SK-N-SH (cell line): ENCODE data around the gene ATP1A1. TPM values are rescaled to one million over a fixed set of nuclear protein-coding genes. Genes with fewer than 3 reads are reported as not detected.

Source experiments
- CTCF ChIA-PET: fragments of 300-600, 350-600 bp; formaldehyde crosslinking; extraction: SDS; loops from one replicate; lab custom pipeline; 2021; lab: Yijun Ruan, JAX
- POLR2A ChIA-PET: fragments of 350-600 bp; sonication (Branson Sonifier 250); formaldehyde crosslinking; extraction: SDS; loops from one replicate; lab custom pipeline; 2020; ENCODE audit warnings: antibody characterized with exemption, inconsistent platforms; lab: Yijun Ruan, JAX
- DNase-seq: peaks from one replicate; pipeline ENCODE4 v3.0.0; 2012
- H2AFZ ChIP-seq: fragments of 200-600 bp; sonication (generic); 2 replicates; pipeline ENCODE4 v1.8.1; 2016; ENCODE audit warnings: antibody characterized with exemption, mild to moderate bottlenecking, low read depth
- H3F3A ChIP-seq: fragments of 200-600 bp; sonication (generic); replicated peaks from 2 replicates; pipeline ENCODE3; 2016; ENCODE audit warnings: antibody characterized with exemption, mild to moderate bottlenecking; ENCODE audit not compliant: insufficient read depth
- H3K27ac ChIP-seq, 2 experiments: fragments of 200-500 bp in 1 of 2; fragments of 200-600 bp in 1 of 2; sonication (Bioruptor generic) in 1 of 2; sonication (generic), shearing (Covaris generic) in 1 of 2; 2 replicates each; pipeline versions ENCODE4 v1.5.1 to v1.6.1; 2014 to 2016; ENCODE audit warnings: low read depth in 2 of 2, inconsistent platforms in 1 of 2, low read length in 1 of 2, mild to moderate bottlenecking in 1 of 2, mixed read lengths in 1 of 2
- H3K27me3 ChIP-seq: fragments of 200-600 bp; sonication (generic), shearing (Covaris generic); 2 replicates; pipeline ENCODE4 v1.6.1; 2016; ENCODE audit warnings: mixed run types; ENCODE audit not compliant: insufficient read depth
- H3K36me3 ChIP-seq, 2 experiments: fragments of 200-500 bp in 1 of 2; fragments of 200-600 bp in 1 of 2; sonication (Bioruptor generic) in 1 of 2; sonication (generic) in 1 of 2; replicated peaks in 1 of 2; 2 replicates each; pipeline versions ENCODE3 to v1.5.1; 2014 to 2016; ENCODE audit warnings: low read length in 1 of 2, mild to moderate bottlenecking in 1 of 2; ENCODE audit not compliant: insufficient read depth in 2 of 2, control insufficient read depth in 1 of 2
- H3K4me1 ChIP-seq, 2 experiments: fragments of 200-500 bp in 1 of 2; fragments of 200-600 bp in 1 of 2; sonication (Bioruptor generic) in 1 of 2; sonication (generic), shearing (Covaris generic) in 1 of 2; 2 replicates each; pipeline versions ENCODE4 v1.5.1 to v1.6.1; 2014 to 2016; ENCODE audit warnings: low read depth in 1 of 2, low read length in 1 of 2, mixed run types in 1 of 2; ENCODE audit not compliant: insufficient read depth in 2 of 2, control insufficient read depth in 1 of 2
- H3K4me2 ChIP-seq: fragments of 200-600 bp; sonication (generic), shearing (Covaris generic); 2 replicates; pipeline ENCODE4 v1.6.1; 2017; ENCODE audit warnings: mixed run types
- H3K4me3 ChIP-seq, 2 experiments: fragments of 200-500 bp in 1 of 2; fragments of 200-600 bp in 1 of 2; sonication (Bioruptor generic) in 1 of 2; sonication (generic), shearing (Covaris generic) in 1 of 2; 2 replicates each; pipeline versions ENCODE4 v1.5.1 to v1.8.1; 2014 to 2016; ENCODE audit warnings: low read depth in 2 of 2, inconsistent platforms in 1 of 2, low read length in 1 of 2, mild to moderate bottlenecking in 1 of 2, mixed read lengths in 1 of 2, moderate library complexity in 1 of 2
- H3K79me2 ChIP-seq: fragments of 200-600 bp; sonication (generic); 2 replicates; pipeline ENCODE4 v1.8.1; 2017; ENCODE audit warnings: mild to moderate bottlenecking; ENCODE audit not compliant: insufficient read depth
- H3K9ac ChIP-seq: fragments of 200-600 bp; sonication (generic); 2 replicates; pipeline ENCODE4 v1.6.1; 2017; ENCODE audit warnings: mixed run types
- H3K9me2 ChIP-seq: fragments of 200-600 bp; sonication (generic); 2 replicates; pipeline ENCODE4 v1.6.1; 2017; ENCODE audit warnings: mixed run types
- H3K9me3 ChIP-seq: fragments of 200-600 bp; sonication (generic); 2 replicates; pipeline ENCODE4 v1.6.1; 2017; ENCODE audit warnings: mixed run types, mild to moderate bottlenecking, moderate library complexity
- H4K20me1 ChIP-seq: fragments of 200-600 bp; sonication (generic); 2 replicates; pipeline ENCODE4 v1.6.1; 2017; ENCODE audit warnings: mild to moderate bottlenecking, mixed run types; ENCODE audit not compliant: insufficient read depth
- ELF1 ChIP-seq: IDR thresholded peaks from 2 replicates; pipeline ENCODE4 v1.4.0; 2012
- EZH2phosphoT487 ChIP-seq: fragments of 200-600 bp; sonication (generic); IDR thresholded peaks from 2 replicates; pipeline ENCODE4 v1.6.1; 2017; ENCODE audit warnings: low read depth, mixed run types, mild to moderate bottlenecking, antibody characterized with exemption, moderate library complexity, borderline replicate concordance
- FOSL2 ChIP-seq: IDR thresholded peaks from 2 replicates; pipeline ENCODE4 v1.4.0; 2012; ENCODE audit warnings: low read depth, mild to moderate bottlenecking, moderate library complexity, borderline replicate concordance
- MEF2A ChIP-seq: IDR thresholded peaks from 2 replicates; pipeline ENCODE4 v1.4.0; 2012; ENCODE audit warnings: low read depth, borderline replicate concordance
- MXI1 ChIP-seq: IDR thresholded peaks from 2 replicates; pipeline ENCODE4 v1.6.1; 2012; ENCODE audit warnings: mild to moderate bottlenecking, low read depth, low read length, improper control_type of control experiment
- NFIC ChIP-seq: IDR thresholded peaks from 2 replicates; pipeline ENCODE4 v1.4.0; 2012; ENCODE audit warnings: borderline replicate concordance
- NRF1 ChIP-seq: IDR thresholded peaks from 2 replicates; pipeline ENCODE4 v1.6.1; 2012; ENCODE audit warnings: low read depth, mild to moderate bottlenecking, low read length
- POLR2AphosphoS5 ChIP-seq: IDR thresholded peaks from 2 replicates; pipeline ENCODE4 v1.6.1; 2012; ENCODE audit warnings: low read depth, low read length
- RAD21 ChIP-seq: IDR thresholded peaks from 2 replicates; pipeline ENCODE4 v1.6.1; 2012; ENCODE audit warnings: mild to moderate bottlenecking, low read length
- RCOR1 ChIP-seq: fragments of 150-350 bp; IDR thresholded peaks from 2 replicates; pipeline ENCODE4 v1.6.1; 2017; ENCODE audit warnings: antibody characterized with exemption, low read length
- RXRA ChIP-seq: IDR thresholded peaks from 2 replicates; pipeline ENCODE4 v1.4.0; 2012; ENCODE audit warnings: low read depth, mild to moderate bottlenecking, borderline replicate concordance
- TCF12 ChIP-seq: IDR thresholded peaks from 2 replicates; pipeline ENCODE4 v1.4.0; 2012
- TEAD4 ChIP-seq: IDR thresholded peaks from 2 replicates; pipeline ENCODE4 v1.4.0; 2012; ENCODE audit warnings: mild to moderate bottlenecking, borderline replicate concordance; ENCODE audit not compliant: insufficient read depth
- WGBS: methylation state at CpG from one replicate; pipeline ENCODE4 v1.1.6; 2017; ENCODE audit warnings: low lambda C conversion rate; 5-methylcytosine and 5-hydroxymethylcytosine counted together
- polyA plus RNA-seq, 3 experiments: library from polyadenylated mRNA; depleted of rRNA; stranded (reverse); fragments of >200 nt; gene quantifications; 2 replicates each; pipeline ENCODE4 v1.2.3, GENCODE V29; 2012
- TF ChIP-seq, protein P1 (sequence below): IDR thresholded peaks from 2 replicates; pipeline ENCODE4; 2012
- TF ChIP-seq, protein P2 (sequence below): fragments of 150-350 bp; IDR thresholded peaks from 2 replicates; pipeline ENCODE4 v1.6.1; 2016; ENCODE audit warnings: mild to moderate bottlenecking, low read depth, low read length
- TF ChIP-seq, protein P3 (sequence below): IDR thresholded peaks from 2 replicates; pipeline ENCODE4 v1.4.0; 2012; ENCODE audit warnings: low read depth, borderline replicate concordance
- TF ChIP-seq, protein P4 (sequence below): fragments of 200-600 bp; sonication (generic); IDR thresholded peaks from 2 replicates; pipeline ENCODE4 v1.6.1; 2017; ENCODE audit warnings: antibody characterized with exemption, mild to moderate bottlenecking, moderate library complexity
- TF ChIP-seq, protein P5 (sequence below): IDR thresholded peaks from 2 replicates; pipeline ENCODE4 v1.4.0; 2012; ENCODE audit warnings: low read depth

ATP1A1 gene
- polyA plus RNA-seq, 1 of the 3 experiments (the other 2 are of a cell fraction): 233 TPM

DNA sequence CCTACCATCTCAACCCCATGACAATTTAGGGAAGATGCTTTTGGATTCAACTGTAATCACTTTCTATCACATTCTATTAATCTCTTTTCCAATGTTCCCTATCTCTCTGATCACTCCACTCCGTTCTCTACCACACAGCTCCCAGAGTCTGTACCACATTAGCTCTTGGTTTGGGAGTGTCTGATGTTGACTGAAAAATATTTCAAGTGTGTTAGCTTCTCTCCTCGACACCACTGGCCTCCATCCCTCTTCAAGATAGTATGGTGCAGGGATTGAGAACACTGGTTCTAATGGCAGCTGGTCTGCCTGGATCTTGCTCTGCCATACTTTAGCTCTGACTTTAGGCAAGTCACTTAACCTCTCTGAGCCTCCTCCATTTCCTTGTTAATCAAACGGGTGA, 39.9 kb downstream of the ATP1A1 start:
- no peak overlapping the region for H2AFZ ChIP-seq
- no peak overlapping the region for H3K4me3 ChIP-seq
- no peaks in the 10 kb centered on the region; the same call in 1 of the 2 replicates for H3K79me2 ChIP-seq
- no peaks in the 10 kb centered on the region for H4K20me1 ChIP-seq
- no peak overlapping the region for H3K27ac ChIP-seq
- TF ChIP-seq, protein P1, sequence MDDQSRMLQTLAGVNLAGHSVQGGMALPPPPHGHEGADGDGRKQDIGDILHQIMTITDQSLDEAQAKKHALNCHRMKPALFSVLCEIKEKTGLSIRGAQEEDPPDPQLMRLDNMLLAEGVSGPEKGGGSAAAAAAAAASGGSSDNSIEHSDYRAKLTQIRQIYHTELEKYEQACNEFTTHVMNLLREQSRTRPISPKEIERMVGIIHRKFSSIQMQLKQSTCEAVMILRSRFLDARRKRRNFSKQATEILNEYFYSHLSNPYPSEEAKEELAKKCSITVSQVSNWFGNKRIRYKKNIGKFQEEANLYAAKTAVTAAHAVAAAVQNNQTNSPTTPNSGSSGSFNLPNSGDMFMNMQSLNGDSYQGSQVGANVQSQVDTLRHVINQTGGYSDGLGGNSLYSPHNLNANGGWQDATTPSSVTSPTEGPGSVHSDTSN: no peak
- no peak for TF ChIP-seq ELF1
- no peak for TF ChIP-seq NFIC
- no peak for TF ChIP-seq TEAD4
- TF ChIP-seq RAD21: no peak
- no peak for TF ChIP-seq MXI1
- TF ChIP-seq TCF12: no peak
- TF ChIP-seq NRF1: no peak
- TF ChIP-seq MEF2A: no peak
- TF ChIP-seq, protein P2, sequence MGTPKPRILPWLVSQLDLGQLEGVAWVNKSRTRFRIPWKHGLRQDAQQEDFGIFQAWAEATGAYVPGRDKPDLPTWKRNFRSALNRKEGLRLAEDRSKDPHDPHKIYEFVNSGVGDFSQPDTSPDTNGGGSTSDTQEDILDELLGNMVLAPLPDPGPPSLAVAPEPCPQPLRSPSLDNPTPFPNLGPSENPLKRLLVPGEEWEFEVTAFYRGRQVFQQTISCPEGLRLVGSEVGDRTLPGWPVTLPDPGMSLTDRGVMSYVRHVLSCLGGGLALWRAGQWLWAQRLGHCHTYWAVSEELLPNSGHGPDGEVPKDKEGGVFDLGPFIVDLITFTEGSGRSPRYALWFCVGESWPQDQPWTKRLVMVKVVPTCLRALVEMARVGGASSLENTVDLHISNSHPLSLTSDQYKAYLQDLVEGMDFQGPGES: no peak
- TF ChIP-seq, protein P3, sequence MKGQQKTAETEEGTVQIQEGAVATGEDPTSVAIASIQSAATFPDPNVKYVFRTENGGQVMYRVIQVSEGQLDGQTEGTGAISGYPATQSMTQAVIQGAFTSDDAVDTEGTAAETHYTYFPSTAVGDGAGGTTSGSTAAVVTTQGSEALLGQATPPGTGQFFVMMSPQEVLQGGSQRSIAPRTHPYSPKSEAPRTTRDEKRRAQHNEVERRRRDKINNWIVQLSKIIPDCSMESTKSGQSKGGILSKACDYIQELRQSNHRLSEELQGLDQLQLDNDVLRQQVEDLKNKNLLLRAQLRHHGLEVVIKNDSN: no peak
- no peak for TF ChIP-seq RCOR1
- TF ChIP-seq FOSL2: no peak
- TF ChIP-seq RXRA: no peak
- TF ChIP-seq POLR2AphosphoS5: no peak
- TF ChIP-seq, protein P4, sequence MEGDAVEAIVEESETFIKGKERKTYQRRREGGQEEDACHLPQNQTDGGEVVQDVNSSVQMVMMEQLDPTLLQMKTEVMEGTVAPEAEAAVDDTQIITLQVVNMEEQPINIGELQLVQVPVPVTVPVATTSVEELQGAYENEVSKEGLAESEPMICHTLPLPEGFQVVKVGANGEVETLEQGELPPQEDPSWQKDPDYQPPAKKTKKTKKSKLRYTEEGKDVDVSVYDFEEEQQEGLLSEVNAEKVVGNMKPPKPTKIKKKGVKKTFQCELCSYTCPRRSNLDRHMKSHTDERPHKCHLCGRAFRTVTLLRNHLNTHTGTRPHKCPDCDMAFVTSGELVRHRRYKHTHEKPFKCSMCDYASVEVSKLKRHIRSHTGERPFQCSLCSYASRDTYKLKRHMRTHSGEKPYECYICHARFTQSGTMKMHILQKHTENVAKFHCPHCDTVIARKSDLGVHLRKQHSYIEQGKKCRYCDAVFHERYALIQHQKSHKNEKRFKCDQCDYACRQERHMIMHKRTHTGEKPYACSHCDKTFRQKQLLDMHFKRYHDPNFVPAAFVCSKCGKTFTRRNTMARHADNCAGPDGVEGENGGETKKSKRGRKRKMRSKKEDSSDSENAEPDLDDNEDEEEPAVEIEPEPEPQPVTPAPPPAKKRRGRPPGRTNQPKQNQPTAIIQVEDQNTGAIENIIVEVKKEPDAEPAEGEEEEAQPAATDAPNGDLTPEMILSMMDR: no peak
- TF ChIP-seq EZH2phosphoT487: no peak
- TF ChIP-seq, protein P5, sequence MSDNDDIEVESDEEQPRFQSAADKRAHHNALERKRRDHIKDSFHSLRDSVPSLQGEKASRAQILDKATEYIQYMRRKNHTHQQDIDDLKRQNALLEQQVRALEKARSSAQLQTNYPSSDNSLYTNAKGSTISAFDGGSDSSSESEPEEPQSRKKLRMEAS: no peak
- TF ChIP-seq, all 33 proteins: peak for 0
- Histone ChIP-seq H3K36me3 (peaks cover 3 to 11% of the 10 kb centered on the region in 2 experiments), H3K4me2 (no peak overlapping the region), H3K9me3 (no peaks in the 10 kb centered on the region), H3F3A (no peaks in the 10 kb centered on the region), H3K4me1 (peaks cover 11 to 17% of the 10 kb centered on the region in 2 experiments; a peak in 3 of 4 replicates), H3K9me2 (no peaks in the 10 kb centered on the region), H3K9ac (no peak overlapping the region), H3K27me3 (no peaks in the 10 kb centered on the region)
- POLR2A ChIA-PET: no interaction called here
- DNase-seq: no peak
- CTCF ChIA-PET: interaction anchor here (0.7 to 4.8 kb wide), 3 partner anchors 72 to 261 kb away, joined by 3 to 22 read pairs (median 3); no protein-coding TSS in a partner anchor
- WGBS: 75% methylated on average over 3 of the region's 3 CpGs
